ENCODE data around the gene IFNGR1.

- TF ChIP-seq POLR2AphosphoS5 (IDR thresholded peaks at IDR 0.05; ENCODE audit: low read depth, low read length) (no peak), REST (IDR thresholded peaks at IDR 0.05; ENCODE audit: insufficient read depth in 1 of 2, low read depth in 2 of 2, low read length in 2 of 2) (no peak), TAF1 (IDR thresholded peaks at IDR 0.05; ENCODE audit: borderline replicate concordance, insufficient read depth, low read length) (no peak)
Observed at GRCh38 chr6:137227871-137228302, 8.7 kb upstream of the IFNGR1 start.

All from PFSK-1 (cell line).